KOPT-K1 (cell line): ENCODE data around the gene SDS.

Source experiments
- H3K27ac ChIP-seq: fragments of 200-600 bp; sonication (generic); 2 replicates; pipeline ENCODE4 v1.5.1; 2016; ENCODE audit warnings: antibody characterized with exemption, mild to moderate bottlenecking, low read depth, low read length; ENCODE audit not compliant: poor library complexity, severe bottlenecking
- H3K36me3 ChIP-seq: fragments of 200-600 bp; sonication (generic); 2 replicates; pipeline ENCODE4 v1.5.1; 2017; ENCODE audit warnings: antibody characterized with exemption, mild to moderate bottlenecking, low read length, moderate library complexity; ENCODE audit not compliant: insufficient read depth
- H3K9me3 ChIP-seq: fragments of 200-600 bp; sonication (generic); 2 replicates; pipeline ENCODE4 v1.5.1; 2017; ENCODE audit warnings: antibody characterized with exemption, low read length, mild to moderate bottlenecking; ENCODE audit not compliant: insufficient read depth, poor library complexity, severe bottlenecking

SDS gene

DNA sequence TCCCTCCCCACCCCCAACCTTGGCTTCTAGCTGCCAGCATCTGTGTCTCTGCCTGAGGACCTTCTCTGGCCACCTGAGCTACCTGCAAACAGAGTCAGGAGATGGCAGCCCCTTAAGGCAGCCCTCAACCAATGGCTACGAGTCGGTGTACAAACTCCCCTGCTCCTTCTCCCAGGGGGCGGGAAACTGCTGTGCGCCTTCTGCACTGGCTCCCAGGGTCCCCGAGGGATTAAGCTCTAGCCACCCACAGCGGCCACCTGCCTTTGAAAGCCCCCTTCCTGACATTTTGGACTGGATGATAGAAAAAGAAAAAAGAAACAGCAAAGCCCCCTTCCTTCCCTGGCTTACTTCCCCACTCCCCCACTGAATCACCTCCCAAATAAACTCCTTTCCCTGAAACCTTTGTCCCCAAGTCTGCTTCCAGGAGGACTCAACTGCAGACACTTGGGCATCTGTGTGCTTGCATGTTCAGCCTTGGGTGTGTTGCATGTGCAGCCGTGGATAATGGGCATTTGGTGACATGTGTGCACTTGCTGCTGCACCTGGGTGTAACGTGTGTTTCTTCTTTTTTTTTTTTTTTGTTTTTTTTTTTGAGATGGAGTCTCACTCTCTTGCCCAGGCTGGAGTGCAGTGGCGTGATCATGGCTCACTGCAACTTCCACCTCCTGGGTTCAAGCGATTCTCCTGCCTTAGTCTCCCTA is 6.0 kb downstream of the SDS start:
- Histone ChIP-seq H3K27ac (no peak overlapping the region), H3K9me3 (no peaks in the 10 kb centered on the region), H3K36me3 (no peaks in the 10 kb centered on the region)

DNA sequence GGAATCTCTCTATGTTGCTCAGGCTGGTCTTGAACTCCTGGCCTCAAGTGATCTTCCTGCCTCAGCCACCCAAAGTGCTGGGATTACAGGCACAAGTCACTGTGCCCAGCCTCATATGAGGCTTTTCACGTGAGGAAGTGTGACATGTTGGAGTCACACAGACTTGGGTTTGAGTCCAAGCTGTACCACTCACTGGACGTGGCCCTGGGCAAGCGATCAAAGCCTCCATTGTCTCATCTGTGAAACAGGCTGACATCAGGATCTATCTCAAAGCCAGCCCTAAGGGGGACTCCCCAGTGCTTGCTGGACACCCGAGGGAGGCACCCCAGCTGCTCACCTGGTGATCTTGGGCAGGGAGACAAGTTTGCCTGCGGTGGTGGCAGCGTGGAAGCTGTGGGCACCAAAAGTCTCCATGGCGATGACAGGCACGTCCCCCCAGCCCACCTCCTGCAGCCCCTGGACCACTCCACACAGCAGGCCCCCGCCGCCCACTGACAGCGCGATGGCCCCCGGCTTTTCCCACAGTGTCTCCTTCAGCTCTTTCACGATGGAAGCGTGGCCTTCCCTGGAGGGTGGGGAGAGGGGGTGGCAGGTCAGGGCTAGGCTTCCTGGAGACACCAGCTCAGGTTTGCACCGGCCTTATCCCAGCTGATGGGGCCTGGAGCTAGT is 6.7 kb downstream of the SDS start:
- Histone ChIP-seq H3K36me3 (no peaks in the 10 kb centered on the region), H3K9me3 (no peaks in the 10 kb centered on the region), H3K27ac (no peak overlapping the region)

DNA sequence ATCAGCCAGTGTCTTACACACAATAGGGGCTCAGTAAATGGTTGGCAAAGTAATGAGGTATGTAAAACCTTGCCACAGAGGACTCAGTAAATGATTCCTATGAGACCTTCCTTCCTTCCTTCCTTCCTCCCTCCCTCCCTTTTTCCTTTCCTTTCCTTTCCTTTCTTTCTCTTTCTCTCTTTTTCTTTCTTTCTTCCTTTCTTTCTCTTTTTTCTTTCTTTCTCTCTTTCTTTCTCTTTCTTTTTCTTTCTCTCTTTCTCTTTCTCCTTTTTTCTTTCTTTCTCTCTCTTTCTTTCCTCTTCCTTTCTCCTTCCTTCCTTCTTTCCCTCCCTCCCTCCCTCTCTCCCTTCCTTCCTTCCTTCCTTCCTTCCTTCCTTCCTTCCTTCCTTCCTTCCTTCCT is 7.5 kb downstream of the SDS start:
- Histone ChIP-seq H3K9me3 (no peaks in the 10 kb centered on the region), H3K36me3 (no peaks in the 10 kb centered on the region), H3K27ac (no peak overlapping the region)

DNA sequence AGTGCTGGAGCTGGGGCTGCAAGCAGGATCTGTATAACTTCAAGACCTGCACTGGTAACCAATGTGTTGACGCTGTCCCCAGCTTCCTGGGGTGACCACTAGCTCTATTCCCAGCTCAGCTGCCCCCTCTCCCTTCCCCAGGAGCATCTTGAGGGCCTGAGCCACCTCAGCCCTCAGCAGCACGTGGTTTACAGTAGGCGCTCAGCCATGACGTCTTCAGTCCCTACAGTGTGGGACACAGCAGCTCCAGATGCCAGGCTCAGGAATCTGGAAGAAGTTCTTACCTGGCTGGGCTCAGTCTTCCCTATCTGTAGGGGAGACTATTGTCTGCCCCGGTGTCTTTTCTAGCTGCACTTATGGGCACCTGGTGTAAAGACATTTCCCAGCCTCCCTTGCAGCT is 8.6 kb downstream of the SDS start:
- no peaks in the 10 kb centered on the region for H3K9me3 ChIP-seq
- no peak overlapping the region for H3K27ac ChIP-seq
- H3K36me3 ChIP-seq, result no peaks in the 10 kb centered on the region

DNA sequence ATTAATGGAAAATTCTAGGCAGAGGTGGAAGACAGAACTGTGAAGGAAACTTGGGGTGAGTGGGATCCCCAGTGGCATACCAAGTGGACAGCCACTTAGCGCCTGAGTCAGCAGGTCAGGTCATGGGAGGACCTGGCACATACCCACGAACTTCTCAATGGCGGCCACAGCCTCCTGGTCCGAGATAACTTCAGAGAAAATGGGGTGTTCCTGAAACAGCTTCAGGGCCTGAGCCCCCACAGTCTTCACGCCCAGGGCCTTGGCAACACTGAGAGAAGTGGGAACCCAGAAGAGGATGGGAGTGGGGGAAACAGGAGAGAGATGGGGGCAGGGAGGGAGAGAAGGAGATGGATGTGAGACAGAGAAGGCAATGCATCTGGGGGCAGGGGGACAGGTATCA is 9.9 kb downstream of the SDS start:
- Histone ChIP-seq H3K36me3 (no peaks in the 10 kb centered on the region), H3K27ac (no peak overlapping the region), H3K9me3 (no peaks in the 10 kb centered on the region)

DNA sequence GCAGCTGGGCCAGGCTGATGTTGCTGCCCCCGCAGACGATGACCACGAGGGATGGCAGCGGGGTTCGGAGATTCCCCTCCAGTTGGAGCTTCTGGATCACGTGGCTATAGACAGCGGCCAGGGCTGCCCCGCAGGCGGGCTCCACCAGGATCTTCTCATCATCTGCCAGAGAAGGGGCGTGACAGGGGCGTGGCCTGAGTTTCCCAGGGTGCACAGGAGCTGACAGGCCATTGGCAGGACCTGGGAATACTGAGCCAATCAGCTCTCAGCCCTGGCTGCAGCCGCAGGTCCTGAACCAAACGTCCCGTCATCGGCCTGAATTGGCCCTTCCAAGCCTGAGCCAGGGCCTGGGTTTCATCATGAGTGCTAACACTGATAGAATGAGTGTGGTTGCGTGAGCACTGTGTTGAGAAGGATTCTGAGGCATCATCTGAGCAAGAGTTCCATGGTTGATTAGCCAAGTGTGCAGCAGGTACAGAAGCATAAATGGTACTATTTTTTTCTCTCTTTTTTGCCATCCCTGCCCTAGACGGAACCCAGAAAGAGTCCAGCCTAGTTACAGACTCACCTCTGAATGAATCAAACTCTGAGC is 10.6 kb downstream of the SDS start:
- Histone ChIP-seq H3K27ac (no peak overlapping the region), H3K36me3 (no peaks in the 10 kb centered on the region), H3K9me3 (no peaks in the 10 kb centered on the region)

DNA sequence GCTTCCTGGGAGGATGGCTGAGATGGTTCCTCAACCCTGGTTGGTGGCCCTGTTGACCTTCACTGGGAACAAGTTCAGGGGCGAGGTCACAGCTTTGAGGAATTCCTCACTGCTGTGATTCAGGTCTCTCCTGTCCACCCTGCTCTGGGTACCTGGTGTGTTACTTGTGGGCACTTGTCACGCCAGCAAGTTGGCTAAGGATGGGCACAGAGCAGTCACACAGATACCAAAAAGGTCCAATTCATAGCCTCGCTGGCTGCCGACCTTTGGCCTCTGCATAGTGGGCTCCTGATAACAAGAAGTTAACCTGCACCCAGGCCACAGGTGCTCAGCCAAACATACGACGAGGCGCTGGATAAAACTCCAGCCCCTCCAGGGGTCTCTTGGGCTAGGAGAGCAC is 11.2 kb downstream of the SDS start:
- H3K9me3 ChIP-seq, result no peaks in the 10 kb centered on the region
- no peak overlapping the region for H3K27ac ChIP-seq
- H3K36me3 ChIP-seq, result no peaks in the 10 kb centered on the region

DNA sequence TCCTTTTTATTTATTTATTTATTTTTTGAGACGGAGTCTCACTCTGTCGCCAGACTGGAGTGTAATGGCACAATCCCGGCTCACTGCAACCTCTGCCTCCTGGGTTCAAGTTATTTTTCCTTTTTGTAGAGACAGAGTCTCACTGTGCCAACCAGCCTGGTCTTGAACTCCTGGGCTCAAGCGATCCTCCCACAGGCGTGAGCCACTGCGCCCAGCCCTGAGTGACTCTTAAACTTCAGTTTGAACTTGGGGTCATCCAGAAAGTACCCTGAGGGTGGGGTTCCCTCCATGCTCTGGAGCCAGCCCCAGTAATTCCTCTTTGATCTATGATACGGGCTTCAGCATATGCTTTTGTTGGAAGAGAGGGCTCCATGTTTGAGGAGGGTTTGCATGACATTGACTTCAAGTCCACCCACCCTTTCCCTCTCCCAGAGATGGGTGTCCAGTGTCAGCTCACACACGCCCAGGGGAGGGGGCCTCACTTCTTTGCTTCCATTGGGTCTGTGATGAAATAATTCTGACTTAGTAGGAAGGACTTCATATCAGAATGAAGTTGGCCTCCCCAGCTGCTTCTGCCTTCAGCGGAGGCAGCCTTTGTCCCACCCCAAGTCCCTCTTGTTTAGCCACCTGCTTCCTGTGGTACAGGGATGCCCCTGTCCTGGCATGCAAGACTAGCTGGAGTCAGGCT is 11.9 kb downstream of the SDS start:
- Histone ChIP-seq H3K9me3 (no peaks in the 10 kb centered on the region), H3K36me3 (no peaks in the 10 kb centered on the region), H3K27ac (no peak overlapping the region)

DNA sequence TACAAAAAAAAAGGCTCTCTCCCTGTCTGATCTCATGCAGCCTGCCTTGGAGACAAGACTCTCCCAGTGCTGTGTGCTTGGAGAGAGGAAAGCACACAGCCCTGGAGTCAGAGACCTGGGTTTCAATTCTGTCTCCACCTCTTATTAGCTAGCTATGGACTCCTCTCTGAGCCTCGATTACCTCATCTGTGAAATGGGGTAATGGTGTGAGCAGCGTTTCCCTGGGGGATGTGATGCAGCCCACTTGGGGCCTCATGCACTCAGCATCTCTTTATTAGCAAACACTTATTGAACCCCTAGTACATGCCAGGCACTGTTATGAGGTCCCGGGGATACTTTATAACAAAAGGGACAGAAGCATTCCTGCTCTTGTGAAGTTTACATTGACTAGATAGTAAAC is 12.5 kb downstream of the SDS start:
- H3K36me3 ChIP-seq, result no peaks in the 10 kb centered on the region
- no peak overlapping the region for H3K27ac ChIP-seq
- H3K9me3 ChIP-seq, result no peaks in the 10 kb centered on the region

DNA sequence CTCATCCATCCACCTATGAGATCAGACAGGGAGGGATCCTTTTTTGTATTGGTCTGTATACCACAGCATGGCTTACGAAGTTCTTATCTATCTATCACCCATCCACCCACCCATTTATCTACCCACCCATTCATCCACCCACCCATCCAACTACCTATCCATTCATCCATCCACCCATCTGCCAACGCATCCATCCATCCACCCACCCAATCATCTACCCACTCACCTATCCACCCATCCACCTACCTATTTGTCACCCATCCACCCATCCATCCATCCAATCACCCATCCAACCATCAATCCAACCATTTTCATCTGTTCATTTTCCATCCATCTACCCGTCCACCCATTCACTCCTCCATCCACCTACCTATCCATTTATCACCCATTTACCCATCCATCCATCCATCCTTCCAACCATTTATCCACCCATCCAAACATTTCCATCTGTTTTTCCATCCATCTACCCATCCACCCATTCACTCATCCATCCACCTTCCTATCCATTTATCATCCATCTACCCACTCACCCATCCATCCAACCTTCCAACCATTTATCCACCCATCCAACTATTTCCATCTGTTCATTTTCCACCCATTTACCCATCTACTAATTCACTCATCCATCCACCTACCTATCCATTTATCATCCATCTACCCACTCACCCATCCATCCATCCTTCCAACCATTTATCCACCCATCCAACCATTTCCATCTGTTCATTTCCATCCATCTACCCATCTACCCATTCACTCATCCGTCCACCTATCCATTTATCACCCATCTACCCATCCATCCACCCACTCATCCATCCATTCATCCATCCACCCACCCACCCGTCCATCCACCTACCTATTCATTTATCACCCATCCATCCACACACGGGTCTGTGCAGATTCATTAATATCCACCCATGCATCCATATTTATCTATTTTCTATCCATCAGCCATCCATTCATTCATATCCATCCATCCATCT is 13.3 kb downstream of the SDS start:
- Histone ChIP-seq H3K27ac (no peak overlapping the region), H3K36me3 (no peaks in the 10 kb centered on the region), H3K9me3 (no peaks in the 10 kb centered on the region)

DNA sequence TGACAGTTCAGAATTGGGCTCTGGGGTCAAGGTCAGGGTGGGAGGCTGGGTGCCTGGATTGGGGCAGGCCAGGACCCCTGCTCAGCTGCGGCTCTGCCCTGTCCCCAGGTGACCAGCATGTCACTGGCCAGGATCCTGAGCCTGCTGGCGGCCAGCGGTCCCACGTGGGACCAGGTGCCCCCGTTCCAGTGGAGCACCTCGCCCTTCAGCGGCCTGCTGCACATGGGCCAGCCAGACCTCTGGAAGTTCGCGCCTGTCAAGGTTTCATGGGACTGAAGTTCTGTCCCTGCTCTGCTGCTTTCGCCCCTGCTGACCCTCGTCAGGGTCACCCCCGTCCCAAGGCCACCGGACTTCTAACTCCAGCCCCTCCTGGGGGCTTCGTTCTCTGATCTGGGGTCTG is 15.3 kb downstream of the SDS start:
- no peaks in the 10 kb centered on the region for H3K36me3 ChIP-seq
- H3K27ac ChIP-seq, result no peak overlapping the region
- H3K9me3 ChIP-seq, result no peaks in the 10 kb centered on the region

DNA sequence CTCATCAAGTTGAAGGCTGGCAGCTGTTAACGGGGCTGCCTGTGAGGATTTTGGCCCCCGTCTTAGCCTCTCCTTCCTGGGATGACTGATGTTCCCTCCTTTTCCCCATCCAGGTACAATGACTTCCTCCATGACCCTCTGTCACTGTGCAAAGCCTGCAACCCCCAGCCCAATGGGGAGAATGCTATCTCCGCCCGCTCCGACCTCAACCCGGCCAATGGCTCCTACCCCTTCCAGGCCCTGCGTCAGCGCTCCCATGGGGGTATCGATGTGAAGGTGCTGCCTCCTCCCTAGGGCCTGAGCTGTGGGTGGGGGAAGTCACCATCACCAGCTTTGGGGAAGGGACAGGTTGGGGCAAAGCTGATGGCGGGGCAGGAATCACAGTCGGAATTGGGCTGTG is 16.1 kb downstream of the SDS start:
- Histone ChIP-seq H3K9me3 (no peaks in the 10 kb centered on the region), H3K27ac (no peak overlapping the region), H3K36me3 (no peaks in the 10 kb centered on the region)

DNA sequence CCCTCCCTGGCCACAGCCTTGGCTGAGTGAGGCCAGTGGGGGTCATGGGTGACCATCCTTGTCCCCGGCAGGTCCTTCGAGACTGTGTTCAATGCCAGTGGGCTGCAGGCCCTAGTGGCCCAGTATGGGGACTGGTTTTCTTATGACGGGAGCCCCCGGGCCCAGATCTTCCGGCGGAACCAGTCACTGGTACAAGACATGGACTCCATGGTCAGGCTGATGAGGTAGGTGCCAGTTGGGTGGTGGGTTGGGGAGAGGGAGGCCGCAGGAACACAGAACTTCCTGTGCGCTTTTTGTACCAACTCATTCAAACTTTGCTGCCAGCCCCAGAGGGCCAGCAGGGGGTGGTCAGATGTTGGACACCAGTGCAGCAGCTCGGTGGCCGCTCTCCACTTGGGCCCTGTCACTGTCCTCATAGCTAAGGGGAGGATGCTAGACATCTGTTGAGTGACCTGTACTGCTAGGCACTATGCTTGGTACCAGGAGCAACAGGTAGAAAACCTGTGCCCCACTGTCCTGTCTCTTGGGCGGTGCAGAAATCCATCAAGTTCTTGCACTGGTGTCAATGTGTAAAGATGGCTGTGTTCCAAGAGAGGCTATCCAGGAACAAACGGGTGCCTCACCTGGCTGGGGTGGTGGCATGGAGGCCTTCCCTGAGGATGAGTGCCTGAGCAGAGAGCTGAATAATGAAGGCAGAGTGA is 16.7 kb downstream of the SDS start:
- Histone ChIP-seq H3K9me3 (no peaks in the 10 kb centered on the region), H3K27ac (no peak overlapping the region), H3K36me3 (no peaks in the 10 kb centered on the region)

DNA sequence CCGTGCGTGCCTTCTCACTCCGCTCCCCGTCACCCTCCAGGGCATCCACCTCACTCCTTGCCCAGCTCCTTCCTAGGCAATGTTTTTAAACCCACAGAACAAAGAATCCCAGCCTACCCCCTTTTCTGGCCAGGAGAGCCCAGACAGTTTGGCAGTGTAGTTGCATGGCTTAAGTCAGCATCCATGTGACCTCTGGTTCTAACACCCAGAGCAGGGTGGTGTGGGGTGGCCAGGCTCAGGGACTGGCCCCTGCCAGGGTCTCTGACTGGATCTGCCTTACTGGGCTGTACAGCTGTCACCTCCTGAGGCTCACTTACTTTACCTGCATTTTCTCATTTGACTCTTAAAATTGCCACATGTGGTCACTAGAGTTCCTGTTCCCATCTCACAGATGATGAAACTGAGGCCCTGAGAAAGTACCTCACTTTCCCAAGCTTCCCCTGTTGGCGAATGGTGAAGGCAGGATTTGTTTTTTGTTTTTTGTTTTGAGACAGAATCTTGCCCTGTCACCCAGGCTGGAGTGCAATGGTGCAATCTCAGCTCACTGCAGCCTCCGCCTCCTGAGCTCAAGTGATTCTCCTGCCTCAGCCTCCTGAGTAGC is 18.3 kb downstream of the SDS start:
- H3K9me3 ChIP-seq, result no peaks in the 10 kb centered on the region
- H3K36me3 ChIP-seq, result no peaks in the 10 kb centered on the region
- no peak overlapping the region for H3K27ac ChIP-seq
